HL-60 (cell line): Measurements from ENCODE around the gene ABCF2.
A peak's percentile ranks its signal among the peaks of the same experiment; 100 is the strongest.

ENCODE experiments used
- GABPA ChIP-seq: IDR thresholded peaks from 2 replicates; pipeline ENCODE4 v1.6.1; 2012; ENCODE audit warnings: low read depth
- POLR2AphosphoS5 ChIP-seq: IDR thresholded peaks from 2 replicates; pipeline ENCODE4 v1.6.1; 2012; ENCODE audit warnings: low read depth
- SPI1 ChIP-seq: IDR thresholded peaks from 2 replicates; pipeline ENCODE4 v1.6.1; 2012; ENCODE audit warnings: low read depth, mild to moderate bottlenecking, borderline replicate concordance
- TF ChIP-seq, protein P1 (sequence below): IDR thresholded peaks from one replicate; pipeline ENCODE4 v1.5.1; 2011; ENCODE audit warnings: low read length, control low read depth, inconsistent platforms; ENCODE audit not compliant: insufficient read depth
- TF ChIP-seq, protein P2 (sequence below): IDR thresholded peaks from 2 replicates; pipeline ENCODE4 v1.6.1; 2012; ENCODE audit warnings: low read depth; ENCODE audit not compliant: insufficient replicate concordance

DNA sequence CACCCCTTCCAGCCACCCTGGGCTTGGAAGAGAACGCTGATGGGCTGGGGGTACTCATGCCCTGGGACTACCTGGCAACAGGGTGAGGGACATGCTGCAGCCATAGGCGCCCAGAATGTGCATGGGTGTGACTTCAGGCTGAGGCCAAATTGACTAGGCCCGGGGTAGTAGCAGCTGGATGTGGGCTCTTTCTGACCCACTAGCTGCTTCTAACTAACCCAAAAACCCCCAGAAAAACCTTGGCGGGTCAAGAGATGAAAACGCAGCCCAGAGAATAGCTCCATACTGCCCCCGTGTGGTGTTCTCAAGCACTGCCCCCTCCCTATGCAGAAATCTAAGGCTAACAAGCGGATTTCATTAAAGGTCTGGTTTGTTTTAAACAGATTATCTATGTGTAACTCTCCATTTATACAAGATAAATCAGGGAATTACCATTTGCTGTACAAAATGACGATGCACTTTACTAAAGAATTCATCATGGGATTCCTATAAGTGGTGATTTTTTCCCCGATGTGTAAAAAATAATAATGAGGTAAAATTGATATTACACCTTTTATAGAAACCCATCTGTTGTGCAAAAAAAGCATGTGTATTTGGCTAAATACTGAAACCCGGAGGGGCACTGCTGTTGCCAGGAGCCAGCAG lies 17.3 kb upstream of the ABCF2 start:
- TF ChIP-seq, protein P1, sequence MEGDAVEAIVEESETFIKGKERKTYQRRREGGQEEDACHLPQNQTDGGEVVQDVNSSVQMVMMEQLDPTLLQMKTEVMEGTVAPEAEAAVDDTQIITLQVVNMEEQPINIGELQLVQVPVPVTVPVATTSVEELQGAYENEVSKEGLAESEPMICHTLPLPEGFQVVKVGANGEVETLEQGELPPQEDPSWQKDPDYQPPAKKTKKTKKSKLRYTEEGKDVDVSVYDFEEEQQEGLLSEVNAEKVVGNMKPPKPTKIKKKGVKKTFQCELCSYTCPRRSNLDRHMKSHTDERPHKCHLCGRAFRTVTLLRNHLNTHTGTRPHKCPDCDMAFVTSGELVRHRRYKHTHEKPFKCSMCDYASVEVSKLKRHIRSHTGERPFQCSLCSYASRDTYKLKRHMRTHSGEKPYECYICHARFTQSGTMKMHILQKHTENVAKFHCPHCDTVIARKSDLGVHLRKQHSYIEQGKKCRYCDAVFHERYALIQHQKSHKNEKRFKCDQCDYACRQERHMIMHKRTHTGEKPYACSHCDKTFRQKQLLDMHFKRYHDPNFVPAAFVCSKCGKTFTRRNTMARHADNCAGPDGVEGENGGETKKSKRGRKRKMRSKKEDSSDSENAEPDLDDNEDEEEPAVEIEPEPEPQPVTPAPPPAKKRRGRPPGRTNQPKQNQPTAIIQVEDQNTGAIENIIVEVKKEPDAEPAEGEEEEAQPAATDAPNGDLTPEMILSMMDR, result peak; percentile 91
- TF ChIP-seq POLR2AphosphoS5 (no peak), GABPA (no peak), SPI1 (no peak)
- TF ChIP-seq, protein P2, sequence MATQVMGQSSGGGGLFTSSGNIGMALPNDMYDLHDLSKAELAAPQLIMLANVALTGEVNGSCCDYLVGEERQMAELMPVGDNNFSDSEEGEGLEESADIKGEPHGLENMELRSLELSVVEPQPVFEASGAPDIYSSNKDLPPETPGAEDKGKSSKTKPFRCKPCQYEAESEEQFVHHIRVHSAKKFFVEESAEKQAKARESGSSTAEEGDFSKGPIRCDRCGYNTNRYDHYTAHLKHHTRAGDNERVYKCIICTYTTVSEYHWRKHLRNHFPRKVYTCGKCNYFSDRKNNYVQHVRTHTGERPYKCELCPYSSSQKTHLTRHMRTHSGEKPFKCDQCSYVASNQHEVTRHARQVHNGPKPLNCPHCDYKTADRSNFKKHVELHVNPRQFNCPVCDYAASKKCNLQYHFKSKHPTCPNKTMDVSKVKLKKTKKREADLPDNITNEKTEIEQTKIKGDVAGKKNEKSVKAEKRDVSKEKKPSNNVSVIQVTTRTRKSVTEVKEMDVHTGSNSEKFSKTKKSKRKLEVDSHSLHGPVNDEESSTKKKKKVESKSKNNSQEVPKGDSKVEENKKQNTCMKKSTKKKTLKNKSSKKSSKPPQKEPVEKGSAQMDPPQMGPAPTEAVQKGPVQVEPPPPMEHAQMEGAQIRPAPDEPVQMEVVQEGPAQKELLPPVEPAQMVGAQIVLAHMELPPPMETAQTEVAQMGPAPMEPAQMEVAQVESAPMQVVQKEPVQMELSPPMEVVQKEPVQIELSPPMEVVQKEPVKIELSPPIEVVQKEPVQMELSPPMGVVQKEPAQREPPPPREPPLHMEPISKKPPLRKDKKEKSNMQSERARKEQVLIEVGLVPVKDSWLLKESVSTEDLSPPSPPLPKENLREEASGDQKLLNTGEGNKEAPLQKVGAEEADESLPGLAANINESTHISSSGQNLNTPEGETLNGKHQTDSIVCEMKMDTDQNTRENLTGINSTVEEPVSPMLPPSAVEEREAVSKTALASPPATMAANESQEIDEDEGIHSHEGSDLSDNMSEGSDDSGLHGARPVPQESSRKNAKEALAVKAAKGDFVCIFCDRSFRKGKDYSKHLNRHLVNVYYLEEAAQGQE, result no peak
